Spleen (tissue), 3 donors: ENCODE data around the gene PITHD1.

ENCODE experiments used
- POLR2A ChIP-seq, 3 donors: fragments of 450-650 bp; IDR thresholded peaks; one replicate each; pipeline ENCODE4 v1.5.1; 2017; ENCODE audit warnings: antibody characterized with exemption in 3 of 3, mild to moderate bottlenecking in 1 of 3
- POLR2AphosphoS5 ChIP-seq, 3 donors: sonication (generic); formaldehyde crosslinking; IDR thresholded peaks; one replicate each; pipeline ENCODE4 v1.5.1; 2017; ENCODE audit warnings: antibody characterized with exemption in 3 of 3

DNA sequence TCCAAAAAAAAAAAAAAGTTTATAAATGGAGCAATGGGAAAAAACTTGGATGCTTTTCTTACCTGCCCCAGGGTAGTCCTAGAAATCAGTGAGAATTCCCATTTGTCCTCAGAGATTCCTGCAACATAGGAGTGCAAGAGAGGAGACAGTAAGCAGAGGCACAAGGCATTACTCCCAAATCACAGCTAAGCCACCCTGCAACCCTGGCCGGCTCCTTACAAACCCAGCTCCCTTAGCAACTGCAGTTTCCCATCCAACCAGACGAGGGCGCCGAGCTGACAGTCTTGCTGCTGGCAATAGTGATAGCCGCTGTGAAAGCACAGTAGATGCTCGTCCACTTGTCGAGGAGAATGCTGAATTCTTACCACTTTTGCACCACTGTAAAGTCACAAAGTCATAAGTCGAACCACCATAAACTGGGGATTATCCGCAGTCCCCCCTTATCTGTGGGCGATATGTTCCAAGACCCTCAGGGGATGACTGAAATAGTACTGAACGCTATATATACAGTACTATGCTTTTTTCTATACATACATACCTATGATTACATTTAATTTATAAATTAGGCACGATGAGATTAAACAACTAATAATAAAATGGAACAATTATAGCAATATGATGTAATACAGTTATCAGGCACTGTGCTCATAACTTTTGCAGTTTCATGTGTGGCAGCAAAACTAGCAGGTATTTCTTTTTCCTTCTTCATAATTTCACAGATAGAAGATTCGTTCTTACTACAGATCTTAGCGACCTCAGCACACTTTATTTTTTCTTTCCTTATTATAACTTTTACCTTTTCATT is 6.0 kb upstream of the PITHD1 start:
- TF ChIP-seq POLR2AphosphoS5 (IDR thresholded peaks at IDR 0.05): peak in 2 of 3 donors; percentile 37 to 63
- TF ChIP-seq POLR2A (IDR thresholded peaks at IDR 0.05): no peak
